H9 (cell line): ENCODE results near the gene GRM1. TPM values are rescaled to one million over a fixed set of nuclear protein-coding genes. Genes with fewer than 3 reads are reported as not detected.

Source experiments
- DNase-seq: peaks from one replicate; pipeline ENCODE4 v3.0.0-alpha.2; 2017
- H2AFZ ChIP-seq: one replicate; pipeline ENCODE4 v1.6.1; 2013; ENCODE audit warnings: mild to moderate bottlenecking, low read length, control low read depth, moderate library complexity
- H2AK5ac ChIP-seq: 2 replicates; pipeline ENCODE4 v1.6.1; 2013; ENCODE audit warnings: low read length, control low read depth, mixed read lengths; ENCODE audit not compliant: insufficient read length
- H2BK120ac ChIP-seq: one replicate; pipeline ENCODE4 v1.6.1; 2013; ENCODE audit warnings: low read depth, mild to moderate bottlenecking, low read length, control low read depth, inconsistent platforms; ENCODE audit not compliant: poor library complexity, severe bottlenecking
- H2BK12ac ChIP-seq: 2 replicates; pipeline ENCODE4 v1.6.1; 2013; ENCODE audit warnings: low read length, control low read depth, mixed read lengths, low read depth; ENCODE audit not compliant: insufficient read length
- H2BK15ac ChIP-seq: 2 replicates; pipeline ENCODE4 v1.6.1; 2013; ENCODE audit warnings: low read depth, low read length, control low read depth
- H2BK20ac ChIP-seq: one replicate; pipeline ENCODE4 v1.6.1; 2013; ENCODE audit warnings: low read depth, mild to moderate bottlenecking, low read length, control low read depth, inconsistent platforms; ENCODE audit not compliant: poor library complexity, severe bottlenecking
- H2BK5ac ChIP-seq: 2 replicates; pipeline ENCODE4 v1.6.1; 2013; ENCODE audit warnings: low read length, control low read depth, mixed read lengths; ENCODE audit not compliant: insufficient read length
- H3K14ac ChIP-seq: 2 replicates; pipeline ENCODE4 v1.6.1; 2013; ENCODE audit warnings: low read length, control low read depth; ENCODE audit not compliant: insufficient read depth
- H3K18ac ChIP-seq: 2 replicates; pipeline ENCODE4 v1.6.1; 2013; ENCODE audit warnings: low read depth, mild to moderate bottlenecking, mixed read lengths, low read length, control low read depth; ENCODE audit not compliant: insufficient read length
- H3K23ac ChIP-seq: 2 replicates; pipeline ENCODE4 v1.6.1; 2013; ENCODE audit warnings: low read length, control low read depth, mixed read lengths, low read depth; ENCODE audit not compliant: insufficient read length
- H3K23me2 ChIP-seq: 2 replicates; pipeline ENCODE4 v1.6.1; 2013; ENCODE audit warnings: low read depth, mild to moderate bottlenecking, mixed read lengths, low read length, control low read depth; ENCODE audit not compliant: insufficient read length, poor library complexity, severe bottlenecking
- H3K27ac ChIP-seq: 2 replicates; pipeline ENCODE4 v1.5.1; 2013; ENCODE audit warnings: low read length, control low read depth, mixed read lengths, low read depth; ENCODE audit not compliant: insufficient read length
- H3K27me3 ChIP-seq: 2 replicates; pipeline ENCODE4 v1.6.1; 2013; ENCODE audit warnings: low read length, control low read depth, inconsistent platforms; ENCODE audit not compliant: insufficient read depth
- H3K4ac ChIP-seq: 2 replicates; pipeline ENCODE4 v1.6.1; 2013; ENCODE audit warnings: low read depth, mild to moderate bottlenecking, control low read depth, inconsistent platforms, low read length, moderate library complexity
- H3K4me1 ChIP-seq: 2 replicates; pipeline ENCODE4 v1.6.1; 2013; ENCODE audit warnings: low read length, control low read depth, inconsistent platforms; ENCODE audit not compliant: insufficient read depth
- H3K4me2 ChIP-seq: 2 replicates; pipeline ENCODE4 v1.6.1; 2013; ENCODE audit warnings: low read length, control low read depth, mixed read lengths; ENCODE audit not compliant: insufficient read length, insufficient read depth
- H3K56ac ChIP-seq: 2 replicates; pipeline ENCODE4 v1.6.1; 2013; ENCODE audit warnings: low read depth, mild to moderate bottlenecking, mixed read lengths, low read length, control low read depth; ENCODE audit not compliant: insufficient read length
- H3K79me1 ChIP-seq: 2 replicates; pipeline ENCODE4 v1.6.1; 2013; ENCODE audit warnings: low read depth, mild to moderate bottlenecking, moderate library complexity, low read length, control low read depth, inconsistent platforms; ENCODE audit not compliant: insufficient read depth, poor library complexity, severe bottlenecking
- H3K79me2 ChIP-seq: 2 replicates; pipeline ENCODE4 v1.6.1; 2013; ENCODE audit warnings: low read length, control low read depth, inconsistent platforms; ENCODE audit not compliant: insufficient read depth
- H3K9ac ChIP-seq: 2 replicates; pipeline ENCODE4 v1.6.1; 2013; ENCODE audit warnings: low read length, control low read depth, mixed read lengths; ENCODE audit not compliant: insufficient read length; ENCODE audit errors: extremely low read depth
- H3K9me3 ChIP-seq: one replicate; pipeline ENCODE4 v1.6.1; 2013; ENCODE audit warnings: low read depth, low read length, inconsistent platforms; ENCODE audit not compliant: control insufficient read depth
- H3T11ph ChIP-seq: one replicate; pipeline ENCODE4 v1.6.1; 2013; ENCODE audit warnings: mild to moderate bottlenecking, low read length, control low read depth, inconsistent platforms
- H4K20me1 ChIP-seq: one replicate; pipeline ENCODE4 v1.6.1; 2013; ENCODE audit not compliant: control insufficient read depth, insufficient read length, insufficient read depth
- H4K5ac ChIP-seq: 2 replicates; pipeline ENCODE4 v1.6.1; 2013; ENCODE audit warnings: low read depth, mild to moderate bottlenecking, mixed read lengths, low read length, control low read depth; ENCODE audit not compliant: insufficient read length
- H4K8ac ChIP-seq: replicated peaks from 2 replicates; pipeline ENCODE4 v1.6.1; 2013; ENCODE audit warnings: low read length, control low read depth, mixed read lengths, low read depth; ENCODE audit not compliant: insufficient read length
- H4K91ac ChIP-seq: 2 replicates; pipeline ENCODE4 v1.6.1; 2013; ENCODE audit warnings: low read depth, mild to moderate bottlenecking, moderate library complexity, mixed read lengths, low read length, control low read depth; ENCODE audit not compliant: insufficient read length
- H3K27ac Mint-ChIP-seq, 3 experiments: 2 replicates in 2 of 3; 3 replicates in 1 of 3; pipeline ENCODE4 v1.8.0; 2020 to 2021; ENCODE audit warnings: mixed read lengths in 3 of 3, mild to moderate bottlenecking in 1 of 3, moderate library complexity in 1 of 3
- H3K27me3 Mint-ChIP-seq: 2 replicates; pipeline ENCODE4 v1.8.0; 2021; ENCODE audit warnings: low read depth, mild to moderate bottlenecking, moderate library complexity, mixed read lengths
- H3K36me3 Mint-ChIP-seq, 3 experiments: 2 replicates in 2 of 3; 3 replicates in 1 of 3; pipeline ENCODE4 v1.8.0; 2020 to 2021; ENCODE audit warnings: low read depth in 3 of 3, mixed read lengths in 3 of 3; ENCODE audit not compliant: insufficient read depth in 1 of 3
- H3K4me1 Mint-ChIP-seq, 2 experiments: 2 replicates each; pipeline ENCODE4 v1.8.0; 2020; ENCODE audit warnings: mixed read lengths in 2 of 2
- H3K4me3 Mint-ChIP-seq, 2 experiments: 2 replicates in 1 of 2; 3 replicates in 1 of 2; pipeline ENCODE4 v1.8.0; 2020 to 2021; ENCODE audit warnings: mild to moderate bottlenecking in 2 of 2, mixed read lengths in 2 of 2, moderate library complexity in 1 of 2
- H3K9me3 Mint-ChIP-seq, 2 experiments: 2 replicates in 1 of 2; 3 replicates in 1 of 2; pipeline ENCODE4 v1.8.0; 2020; ENCODE audit warnings: mild to moderate bottlenecking in 2 of 2, mixed read lengths in 2 of 2, moderate library complexity in 1 of 2
- WGBS: extraction: QIAGEN DNeasy Blood & Tissue Kit; methylation state at CpG from one replicate; pipeline ENCODE4 v1.1.7; 2013; ENCODE audit warnings: missing lambda C conversion rate, low lambda C conversion rate, mixed read lengths; ENCODE audit not compliant: insufficient read length; ENCODE audit errors: extremely low coverage; 5-methylcytosine and 5-hydroxymethylcytosine counted together
- total RNA-seq: library from RNA; stranded (reverse); gene quantifications from 2 replicates; pipeline ENCODE4 v1.2.1, GENCODE V29; 2021
- TF ChIP-seq, protein P1 (sequence below): fragments of 200-600 bp; sonication (generic); conservative IDR thresholded peaks from 3 replicates; pipeline ENCODE4 v1.8.0; 2021; ENCODE audit warnings: antibody characterized with exemption, mild to moderate bottlenecking

The GRM1 gene
- total RNA-seq, 1 experiment from 2014 or later = 0.39 TPM

DNA sequence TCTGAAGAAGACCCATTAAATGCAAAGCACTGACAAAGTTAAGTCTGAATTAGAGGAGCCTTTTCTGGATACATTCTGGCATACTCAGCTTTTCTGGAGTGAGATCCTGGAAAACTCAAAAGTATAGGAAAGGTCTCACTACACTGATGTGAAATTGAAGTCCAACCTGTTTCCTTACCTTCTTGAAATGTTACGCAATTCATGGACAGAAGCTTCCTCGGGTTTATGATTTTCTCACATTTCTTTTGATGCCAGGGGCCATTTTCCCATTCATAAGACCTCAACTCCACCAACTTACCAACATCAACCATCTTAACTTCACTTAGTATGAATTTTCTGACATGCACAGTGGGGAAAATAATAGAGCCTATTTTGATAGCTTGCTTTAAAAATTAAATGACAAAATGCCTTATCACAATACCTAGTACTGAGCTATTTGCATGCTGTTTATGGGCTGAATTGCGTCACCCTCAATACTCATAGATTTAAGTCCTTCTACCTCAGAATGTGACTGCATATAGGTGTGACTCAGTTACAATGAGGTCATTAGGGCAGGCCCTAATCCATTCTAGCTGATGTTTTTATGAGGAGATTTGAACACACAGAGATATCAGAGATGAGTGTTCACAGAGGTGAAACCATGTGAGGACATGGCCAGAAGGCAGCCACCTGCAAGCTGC lies 441.4 kb downstream of the GRM1 start:
- TF ChIP-seq, protein P1, sequence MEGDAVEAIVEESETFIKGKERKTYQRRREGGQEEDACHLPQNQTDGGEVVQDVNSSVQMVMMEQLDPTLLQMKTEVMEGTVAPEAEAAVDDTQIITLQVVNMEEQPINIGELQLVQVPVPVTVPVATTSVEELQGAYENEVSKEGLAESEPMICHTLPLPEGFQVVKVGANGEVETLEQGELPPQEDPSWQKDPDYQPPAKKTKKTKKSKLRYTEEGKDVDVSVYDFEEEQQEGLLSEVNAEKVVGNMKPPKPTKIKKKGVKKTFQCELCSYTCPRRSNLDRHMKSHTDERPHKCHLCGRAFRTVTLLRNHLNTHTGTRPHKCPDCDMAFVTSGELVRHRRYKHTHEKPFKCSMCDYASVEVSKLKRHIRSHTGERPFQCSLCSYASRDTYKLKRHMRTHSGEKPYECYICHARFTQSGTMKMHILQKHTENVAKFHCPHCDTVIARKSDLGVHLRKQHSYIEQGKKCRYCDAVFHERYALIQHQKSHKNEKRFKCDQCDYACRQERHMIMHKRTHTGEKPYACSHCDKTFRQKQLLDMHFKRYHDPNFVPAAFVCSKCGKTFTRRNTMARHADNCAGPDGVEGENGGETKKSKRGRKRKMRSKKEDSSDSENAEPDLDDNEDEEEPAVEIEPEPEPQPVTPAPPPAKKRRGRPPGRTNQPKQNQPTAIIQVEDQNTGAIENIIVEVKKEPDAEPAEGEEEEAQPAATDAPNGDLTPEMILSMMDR = no peak
- Histone ChIP-seq H2BK12ac (no peak overlapping the region), H3K14ac (no peak overlapping the region), H3T11ph (no peak overlapping the region), H3K9ac (no peak overlapping the region), H3K9me3 (no peaks in the 10 kb centered on the region), H4K8ac (no peak overlapping the region), H2BK120ac (no peak overlapping the region), H3K4ac (no peak overlapping the region), H2AK5ac (no peak overlapping the region), H4K20me1 (no peaks in the 10 kb centered on the region), H3K23ac (no peak overlapping the region), H4K91ac (no peak overlapping the region), H3K27ac (no peak overlapping the region), H3K27me3 (no peaks in the 10 kb centered on the region), H3K79me1 (no peaks in the 10 kb centered on the region), H2BK15ac (no peak overlapping the region), H2BK20ac (no peak overlapping the region), H4K5ac (no peak overlapping the region), H3K79me2 (no peaks in the 10 kb centered on the region), H3K18ac (no peak overlapping the region), H3K23me2 (no peaks in the 10 kb centered on the region), H3K56ac (no peak overlapping the region), H2BK5ac (no peak overlapping the region), H3K4me2 (no peak overlapping the region), H2AFZ (no peak overlapping the region), H3K4me1 (no peaks in the 10 kb centered on the region)
- H3K27me3 Mint-ChIP-seq = no peaks in the 10 kb centered on the region
- no peaks in the 10 kb centered on the region for H3K9me3 Mint-ChIP-seq
- H3K4me1 Mint-ChIP-seq = peaks cover 3% of the 10 kb centered on the region in 2 experiments; a peak in 2 of 4 replicates
- WGBS = no CpG with 5 or more reads among the region's 3 CpGs
- H3K36me3 Mint-ChIP-seq = no peaks in the 10 kb centered on the region
- DNase-seq = no peak
- H3K27ac Mint-ChIP-seq = no peak overlapping the region
- no peak overlapping the region for H3K4me3 Mint-ChIP-seq
